GM12801 (cell line): Measurements from ENCODE around the gene ISL2.

Experiments
- CTCF ChIP-seq: IDR thresholded peaks from one replicate; pipeline ENCODE4 v1.5.1; 2011; ENCODE audit warnings: control low read depth; ENCODE audit not compliant: insufficient read length; ENCODE audit errors: extremely low read depth

ISL2 gene

GRCh38 chr15:76347482-76348055 is 11.0 kb downstream of the ISL2 start:
- no peak for TF ChIP-seq CTCF

- no peak for TF ChIP-seq CTCF
These were observed 12.9 kb downstream of the ISL2 start for GRCh38 chr15:76349301-76350070.

GRCh38 chr15:76353023-76353577 is 16.5 kb downstream of the ISL2 start:
- TF ChIP-seq CTCF = no peak

- no peak for TF ChIP-seq CTCF
These were observed 17.3 kb downstream of the ISL2 start for GRCh38 chr15:76353903-76354302.

GRCh38 chr15:76354823-76355440 is 18.4 kb downstream of the ISL2 start:
- TF ChIP-seq CTCF = no peak

GRCh38 chr15:76358453-76358852 is 21.9 kb downstream of the ISL2 start:
- TF ChIP-seq CTCF = no peak

GRCh38 chr15:76359152-76359551 is 22.6 kb downstream of the ISL2 start:
- no peak for TF ChIP-seq CTCF
